A673 (cell line): ENCODE data around the gene CACNA2D1.

Experiments used
- CTCF ChIP-seq: fragments of 300-800, 200-600 bp; sonication (generic); conservative IDR thresholded peaks from 2 replicates; pipeline ENCODE4 v1.5.1; 2017; ENCODE audit warnings: low read depth, mild to moderate bottlenecking, antibody characterized with exemption, low read length, moderate library complexity, mixed read lengths
- EZH2 ChIP-seq: fragments of 200-600 bp; sonication (generic); IDR thresholded peaks from 2 replicates; pipeline ENCODE4 v1.6.1; 2017; ENCODE audit warnings: borderline replicate concordance, low read depth, mild to moderate bottlenecking, mixed read lengths, antibody characterized with exemption, low read length; ENCODE audit not compliant: poor library complexity, severe bottlenecking

GRCh38 chr7:82114237-82114636 lies 329.3 kb downstream of the CACNA2D1 start:
- TF ChIP-seq CTCF: no peak; the same call in 1 of the 2 replicates
- no peak for TF ChIP-seq EZH2
